GM10266 (cell line): Measurements from ENCODE around the gene LRRC7.
"Not testable (repeated sequence)": the region's sequence is repeated elsewhere in the genome, so short reads cannot be mapped to it uniquely, and the experiment has no call there.

ENCODE experiments used
- DNase-seq: peaks from one replicate; pipeline ENCODE4 v3.0.0; 2012; ENCODE audit errors: extremely low spot score
- CTCF ChIP-seq: IDR thresholded peaks from 2 replicates; pipeline ENCODE4 v1.5.1; 2012; ENCODE audit warnings: mild to moderate bottlenecking, low read depth; ENCODE audit not compliant: control insufficient read depth, insufficient read depth; ENCODE audit errors: missing control alignments

The LRRC7 gene

GRCh38 chr1:69858534-69858933 lies 290.8 kb downstream of the LRRC7 start:
- no peak for DNase-seq

GRCh38 chr1:69861641-69862040 lies 293.9 kb downstream of the LRRC7 start:
- DNase-seq = no peak
- no peak for TF ChIP-seq CTCF

More at GRCh38 chr1:69858534-69858933, 290.8 kb downstream of the LRRC7 start:
- no peak for TF ChIP-seq CTCF

GRCh38 chr1:69862906-69863305 lies 295.2 kb downstream of the LRRC7 start:
- TF ChIP-seq CTCF = no peak

GRCh38 chr1:69863704-69864103 lies 296.0 kb downstream of the LRRC7 start:
- DNase-seq = no peak
- no peak for TF ChIP-seq CTCF

More at GRCh38 chr1:69862906-69863305, 295.2 kb downstream of the LRRC7 start:
- no peak for DNase-seq

GRCh38 chr1:69871412-69871811 lies 303.7 kb downstream of the LRRC7 start:
- no peak for DNase-seq
- TF ChIP-seq CTCF = no peak

- DNase-seq = no peak
- no peak for TF ChIP-seq CTCF
Measured at GRCh38 chr1:69878338-69878737, 310.6 kb downstream of the LRRC7 start.

- not testable (repeated sequence) for DNase-seq
Measured at GRCh38 chr1:69888016-69888415, 320.3 kb downstream of the LRRC7 start.

- TF ChIP-seq CTCF = no peak
- DNase-seq = no peak
Measured at GRCh38 chr1:69888657-69889056, 320.9 kb downstream of the LRRC7 start.
